Peyer's patch (tissue), 4 donors: Measurements from ENCODE around the gene GLIS2. TPM values are rescaled to one million over a fixed set of nuclear protein-coding genes. Genes with fewer than 3 reads are reported as not detected.

Experiments used
- DNase-seq, 3 donors: peaks; one replicate each; pipeline ENCODE4 v3.0.0-alpha.2; 2017 to 2019
- H3K27ac ChIP-seq, 4 donors: fragments of 200-600 bp; sonication (generic); one replicate each; pipeline ENCODE4 v1.5.1; 2016 to 2019
- H3K27me3 ChIP-seq, 2 donors: fragments of 200-600 bp; sonication (generic); one replicate each; pipeline ENCODE4 v1.5.1; 2019
- H3K36me3 ChIP-seq, 3 donors: fragments of 200-600 bp; sonication (generic); one replicate each; pipeline ENCODE4 v1.5.1; 2016 to 2019
- H3K4me1 ChIP-seq, 4 donors: fragments of 200-600 bp; sonication (generic); one replicate each; pipeline ENCODE4 v1.5.1; 2016 to 2019
- H3K4me3 ChIP-seq, 4 donors: fragments of 200-600 bp; sonication (generic); 1 replicate in 3 of 4; 2 replicates in 1 of 4; pipeline ENCODE4 v1.5.1; 2016 to 2019; ENCODE audit warnings: mild to moderate bottlenecking in 1 of 4
- H3K9me3 ChIP-seq, 4 donors: fragments of 200-600 bp; sonication (generic); one replicate each; pipeline ENCODE4 v1.5.1; 2016 to 2019; ENCODE audit warnings: mild to moderate bottlenecking in 1 of 4
- CTCF ChIP-seq, 6 experiments: fragments of 450-650 bp in 4 of 6; fragments of 200-600 bp in 2 of 6; sonication (generic) in 1 of 6; IDR thresholded peaks; one replicate each; pipeline ENCODE4 v1.5.1; 2017 to 2019; ENCODE audit warnings: antibody characterized with exemption in 6 of 6, mild to moderate bottlenecking in 3 of 6, moderate library complexity in 1 of 6
- POLR2A ChIP-seq, 2 donors: fragments of 450-650 bp; IDR thresholded peaks; one replicate each; pipeline ENCODE4 v1.5.1; 2017; ENCODE audit warnings: antibody characterized with exemption in 2 of 2, mild to moderate bottlenecking in 2 of 2, moderate library complexity in 2 of 2
- total RNA-seq, 4 donors: library from RNA; depleted of rRNA; stranded (reverse); fragments of >200 nt; gene quantifications; one replicate each; pipeline ENCODE4 v1.1.0, GENCODE V29; 2016

GLIS2 gene
- total RNA-seq, 4 donors from 2014 or later: 0.35 to 3.3 (median 1.7) TPM

- no peaks in the 10 kb centered on the region for H3K36me3 ChIP-seq
- no peak for DNase-seq
- no peaks in the 10 kb centered on the region for H3K27me3 ChIP-seq
- no peaks in the 10 kb centered on the region for H3K9me3 ChIP-seq
- H3K4me1 ChIP-seq: peaks cover 0 to 78% (median 12%) of the 10 kb centered on the region in 4 donors
- TF ChIP-seq CTCF (IDR thresholded peaks at IDR 0.05): no peak
- TF ChIP-seq POLR2A (IDR thresholded peaks at IDR 0.05): no peak
- H3K4me3 ChIP-seq: peak overlapping the region; percentile 43 to 80 (median 70)
- H3K27ac ChIP-seq: peak overlapping the region; percentile 40 to 84 (median 76)
These were observed 57.6 kb downstream of the GLIS2 start for GRCh38 chr16:4373356-4373908.

- no peaks in the 10 kb centered on the region for H3K9me3 ChIP-seq
- DNase-seq: peak in 2 of 3 donors; percentile 25 to 74
- no peaks in the 10 kb centered on the region for H3K27me3 ChIP-seq
- peak overlapping the region in 3 of 4 donors; percentile 29 to 70 (median 69) for H3K4me3 ChIP-seq
- H3K4me1 ChIP-seq: peaks cover 0 to 73% (median 12%) of the 10 kb centered on the region in 4 donors
- TF ChIP-seq POLR2A (IDR thresholded peaks at IDR 0.05) (no peak), CTCF (IDR thresholded peaks at IDR 0.05) (no peak)
- no peaks in the 10 kb centered on the region for H3K36me3 ChIP-seq
- H3K27ac ChIP-seq: peak overlapping the region; percentile 40 to 84 (median 76)
These were observed 58.3 kb downstream of the GLIS2 start for GRCh38 chr16:4373909-4374742.

- Histone ChIP-seq H3K36me3 (peaks cover 0 to 1% (median 0%) of the 10 kb centered on the region in 3 donors), H3K27me3 (no peaks in the 10 kb centered on the region), H3K4me3 (no peak overlapping the region), H3K27ac (peak overlapping the region; percentile 52 to 84 (median 71)), H3K9me3 (no peaks in the 10 kb centered on the region), H3K4me1 (peaks cover 0 to 62% (median 12%) of the 10 kb centered on the region in 4 donors)
- DNase-seq: no peak
- no peak for TF ChIP-seq CTCF (IDR thresholded peaks at IDR 0.05)
- no peak for TF ChIP-seq POLR2A (IDR thresholded peaks at IDR 0.05)
These were observed 59.9 kb downstream of the GLIS2 start for GRCh38 chr16:4375717-4376116.

GRCh38 chr16:4376126-4376892 lies 60.4 kb downstream of the GLIS2 start:
- peaks cover 0 to 7% (median 0%) of the 10 kb centered on the region in 3 donors for H3K36me3 ChIP-seq

More at GRCh38 chr16:4376126-4376892, 60.4 kb downstream of the GLIS2 start:
- TF ChIP-seq CTCF (IDR thresholded peaks at IDR 0.05): no peak
- no peak for TF ChIP-seq POLR2A (IDR thresholded peaks at IDR 0.05)
- no peaks in the 10 kb centered on the region for H3K9me3 ChIP-seq
- H3K4me3 ChIP-seq: no peak overlapping the region
- H3K27me3 ChIP-seq: no peaks in the 10 kb centered on the region
- H3K4me1 ChIP-seq: peaks cover 0 to 58% (median 12%) of the 10 kb centered on the region in 4 donors
- peak overlapping the region; percentile 52 to 84 (median 71) for H3K27ac ChIP-seq
- peak in 1 of 3 donors; percentile 75 for DNase-seq
